A673 (cell line): Measurements from ENCODE around the gene HNRNPUL1.

Experiments
- CTCF ChIP-seq: fragments of 300-800, 200-600 bp; sonication (generic); conservative IDR thresholded peaks from 2 replicates; pipeline ENCODE4 v1.5.1; 2017; ENCODE audit warnings: low read depth, mild to moderate bottlenecking, antibody characterized with exemption, low read length, moderate library complexity, mixed read lengths
- EZH2 ChIP-seq: fragments of 200-600 bp; sonication (generic); IDR thresholded peaks from 2 replicates; pipeline ENCODE4 v1.6.1; 2017; ENCODE audit warnings: borderline replicate concordance, low read depth, mild to moderate bottlenecking, mixed read lengths, antibody characterized with exemption, low read length; ENCODE audit not compliant: poor library complexity, severe bottlenecking

GRCh38 chr19:41300555-41300954 lies 36.4 kb downstream of the HNRNPUL1 start:
- TF ChIP-seq EZH2 (no peak), CTCF (no peak)
